ENCODE data around the gene DNAJC5G.
"Not testable (repeated sequence)": the region's sequence is repeated elsewhere in the genome, so short reads cannot be mapped to it uniquely, and the experiment has no call there.

Gene DNAJC5G

DNA sequence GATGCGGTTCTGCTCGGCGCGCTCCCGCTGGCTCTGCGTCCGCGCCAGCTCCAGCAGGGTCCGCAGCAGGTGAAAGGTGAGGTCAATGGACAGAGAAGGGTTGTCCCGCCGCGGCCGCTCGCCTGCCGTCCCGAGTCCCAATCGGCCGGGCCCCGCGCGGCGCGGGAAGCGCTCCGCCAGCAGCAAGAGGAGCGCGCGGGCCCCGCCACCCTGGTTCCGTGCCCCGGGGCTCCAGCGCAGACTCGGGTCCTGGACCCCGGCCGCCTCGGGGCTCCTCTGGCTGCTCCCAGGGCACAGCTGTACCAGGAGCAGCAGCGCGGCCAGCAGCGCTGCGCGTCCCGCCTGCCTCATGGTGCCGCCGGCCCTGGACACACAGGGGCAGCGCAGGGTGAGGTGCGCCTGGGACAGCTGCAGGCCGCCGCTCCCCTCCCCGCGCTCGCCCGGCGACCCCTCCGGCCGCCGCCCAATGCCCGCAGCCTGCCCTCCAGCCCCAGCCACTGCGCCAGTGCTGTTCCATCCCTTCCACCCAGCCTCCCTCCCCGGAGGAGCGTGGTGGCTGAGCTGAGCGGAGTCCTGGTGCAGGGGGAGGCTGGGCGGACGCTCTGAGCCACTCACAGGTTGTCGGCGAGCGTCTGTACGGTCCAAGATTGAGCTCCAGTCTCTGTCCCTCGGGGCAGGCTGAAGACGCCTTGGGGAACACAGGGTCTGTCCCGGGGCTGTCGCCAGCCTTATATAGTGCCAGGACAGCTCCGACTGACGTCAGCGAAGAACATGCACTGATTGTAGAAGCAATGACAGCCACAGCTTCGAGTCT lies 32.5 kb downstream of the DNAJC5G start:
- DNase-seq: no peak

- DNase-seq: peak in 1 of 58 donors; percentile 5
These were observed 33.2 kb downstream of the DNAJC5G start, which contains the start of gene UCN for GRCh38 chr2:27308359-27308881. TSS of gene UCN (minus strand) at chr2:27308445. CDS start at chr2:27307895, 550 bp downstream.

GRCh38 chr2:27309651-27310050 lies 34.4 kb downstream of the DNAJC5G start:
- no peak for DNase-seq

DNA sequence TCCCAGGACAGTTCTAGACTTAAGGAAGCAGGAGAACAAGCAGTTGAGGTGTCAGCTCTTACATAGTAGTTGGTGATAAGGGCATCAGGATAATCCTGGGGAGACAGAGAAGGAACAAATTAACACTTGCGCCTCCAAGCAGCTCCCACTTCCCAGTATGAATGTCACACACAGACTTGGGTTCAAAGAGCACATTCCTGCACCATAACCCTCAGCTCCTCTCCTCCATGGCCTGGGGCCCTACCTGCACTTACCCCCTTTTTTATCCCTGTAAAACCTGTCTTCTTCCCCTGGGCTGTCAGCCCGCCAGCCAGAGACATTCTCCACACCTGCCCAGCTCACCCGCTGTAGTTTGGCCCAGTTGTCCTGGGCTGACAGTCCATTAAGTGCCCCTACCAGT lies 36.9 kb downstream of the DNAJC5G start:
- DNase-seq: no peak

DNA sequence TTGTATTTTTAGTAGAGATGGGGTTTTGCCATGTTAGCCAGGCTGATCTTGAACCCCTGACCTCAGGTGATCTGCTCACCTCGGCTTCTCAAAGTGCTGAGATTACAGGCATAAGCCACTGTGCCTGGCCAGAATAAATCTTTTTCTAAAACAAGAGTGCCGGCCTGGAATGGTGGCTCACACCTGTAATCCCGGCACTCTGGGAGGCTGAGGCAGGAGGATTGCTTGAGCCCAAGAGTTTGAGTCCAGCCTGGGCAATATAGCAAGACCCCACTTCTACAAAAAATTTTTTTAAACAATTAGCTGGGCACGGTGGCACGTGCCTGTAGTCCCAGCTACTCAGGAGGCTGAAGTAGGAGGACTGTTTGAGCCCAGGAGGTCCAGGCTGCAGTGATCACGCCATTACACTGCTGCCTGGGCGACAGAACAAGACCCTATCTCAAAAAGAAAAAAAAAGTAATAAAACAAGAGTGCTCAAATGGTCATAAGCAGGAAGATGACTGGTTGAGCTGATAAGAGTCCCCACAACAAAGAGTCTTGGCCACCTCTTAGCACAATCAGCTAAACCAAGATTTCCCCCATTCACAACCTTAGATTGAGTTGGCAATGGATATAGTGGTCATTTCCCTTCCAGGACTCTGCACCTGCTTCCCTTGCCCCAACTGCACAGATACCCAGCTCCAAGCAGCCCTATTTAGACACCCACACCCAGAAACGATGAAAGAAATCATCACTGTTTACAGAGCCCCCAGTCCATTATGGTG lies 38.8 kb downstream of the DNAJC5G start:
- DNase-seq: no peak

DNA sequence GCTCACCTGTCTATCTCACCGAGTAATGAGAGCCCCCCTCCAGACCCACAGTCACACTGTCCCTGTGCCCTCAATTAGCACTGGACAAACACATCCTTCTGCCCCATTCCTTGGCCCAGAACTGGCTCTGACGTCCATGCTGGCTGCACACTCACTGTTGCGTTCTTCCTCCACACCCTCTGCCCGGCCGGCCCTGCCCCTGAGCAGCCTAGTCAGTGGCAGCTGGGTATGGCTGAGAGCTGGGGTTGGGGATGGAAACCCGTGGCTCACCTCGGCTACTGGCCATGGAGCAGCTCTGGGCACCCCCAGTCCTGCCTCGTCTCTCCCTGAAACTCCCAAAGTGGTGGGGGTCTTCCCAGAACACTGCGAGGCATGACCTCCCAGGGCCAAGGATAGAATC lies 39.5 kb downstream of the DNAJC5G start:
- no peak for DNase-seq

DNA sequence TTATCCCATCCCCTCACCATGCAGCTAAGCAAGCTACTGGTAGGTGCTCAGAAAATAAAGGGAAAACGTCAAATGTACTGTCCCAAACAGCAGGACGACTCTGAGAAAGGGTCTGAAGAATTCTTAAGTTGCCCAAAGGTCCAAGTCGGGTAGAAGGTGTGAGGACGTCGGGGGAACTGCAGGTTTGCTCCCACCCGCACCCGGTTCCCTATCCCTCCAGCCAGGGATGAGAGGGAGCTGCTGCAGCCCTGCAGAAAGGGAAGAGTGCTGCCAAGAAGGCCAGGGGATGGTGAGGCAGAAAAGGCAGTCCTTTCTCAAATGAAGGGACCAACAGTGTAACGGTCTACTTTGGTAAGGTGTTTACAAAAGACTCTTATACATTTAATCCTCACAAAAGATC lies 39.9 kb downstream of the DNAJC5G start:
- no peak for DNase-seq

GRCh38 chr2:27316655-27317412 lies 41.6 kb downstream of the DNAJC5G start:
- DNase-seq: peak in 37 of 58 donors; percentile 6 to 82 (median 43)

DNA sequence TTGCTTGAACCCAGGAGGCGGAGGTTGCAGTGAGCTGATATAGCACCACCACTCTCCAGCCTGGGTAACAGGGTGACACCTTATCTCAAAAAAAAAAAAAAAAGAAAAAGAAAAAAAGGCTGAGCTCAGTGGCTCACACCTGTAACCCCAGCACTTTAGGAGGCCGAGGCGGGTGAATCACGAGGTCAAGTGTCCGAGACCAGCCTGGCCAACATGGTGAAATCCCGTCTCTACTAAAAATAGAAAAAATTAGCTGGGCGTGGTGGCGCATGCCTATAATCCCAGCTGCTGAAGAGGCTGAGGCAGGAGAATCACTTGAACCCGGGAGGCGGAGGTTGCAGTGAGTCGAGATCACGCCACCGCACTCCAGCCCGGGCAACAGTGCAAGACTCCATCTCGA lies 44.6 kb downstream of the DNAJC5G start:
- not testable (repeated sequence) for DNase-seq

DNA sequence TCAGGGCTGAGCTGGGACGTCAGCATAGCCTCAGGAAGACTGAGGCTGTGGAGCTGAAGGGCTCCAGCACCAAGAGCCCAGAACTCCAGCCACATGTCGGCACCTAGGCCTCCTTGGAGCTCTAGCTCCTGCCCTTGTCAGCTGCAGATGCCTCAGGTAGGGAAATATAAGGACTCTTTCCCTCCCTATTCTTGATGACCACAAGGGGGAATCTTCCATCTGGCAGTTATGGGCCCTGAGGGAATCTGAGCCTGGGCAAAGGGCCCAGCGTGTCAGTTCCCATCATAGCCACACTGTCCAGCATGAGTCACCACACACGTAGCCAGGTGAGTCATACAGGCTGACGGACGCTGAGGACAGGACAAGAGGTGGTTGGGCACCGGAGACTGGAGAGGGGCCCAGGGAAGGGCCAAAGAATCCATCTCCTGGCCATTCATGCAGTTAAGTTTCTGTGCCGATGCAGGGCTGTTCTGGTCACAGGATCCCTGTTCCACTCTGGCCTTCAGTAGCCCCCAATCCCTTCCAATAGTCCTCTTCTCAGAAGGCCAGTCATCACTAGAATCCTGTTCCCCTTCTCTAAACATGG lies 45.8 kb downstream of the DNAJC5G start:
- peak in 2 of 58 donors; percentile 20 to 28 for DNase-seq

DNA sequence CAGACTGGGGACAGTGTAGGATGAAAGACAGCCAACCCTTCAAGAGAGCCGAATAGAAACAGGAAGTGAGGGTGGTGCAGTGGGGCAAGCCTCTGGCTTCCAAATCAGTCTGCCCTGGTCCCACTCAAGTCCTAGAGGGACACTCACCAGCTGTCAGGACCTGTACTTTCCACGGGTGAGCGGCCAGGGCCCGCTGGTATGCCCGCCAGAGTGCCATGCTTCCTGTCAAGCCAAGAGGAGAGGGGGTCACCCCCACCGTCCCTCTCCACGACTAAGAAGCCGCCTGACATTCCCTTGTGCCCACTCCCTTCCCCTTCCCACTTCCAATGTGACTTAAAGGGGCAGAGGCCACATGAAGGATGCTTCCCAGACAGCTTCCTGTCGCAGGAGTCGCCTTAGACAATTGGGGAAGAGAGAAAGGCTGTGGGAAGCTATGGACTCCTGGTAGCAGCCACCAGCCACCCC lies 47.1 kb downstream of the DNAJC5G start:
- peak in 3 of 58 donors; percentile 36 to 43 (median 41) for DNase-seq

DNA sequence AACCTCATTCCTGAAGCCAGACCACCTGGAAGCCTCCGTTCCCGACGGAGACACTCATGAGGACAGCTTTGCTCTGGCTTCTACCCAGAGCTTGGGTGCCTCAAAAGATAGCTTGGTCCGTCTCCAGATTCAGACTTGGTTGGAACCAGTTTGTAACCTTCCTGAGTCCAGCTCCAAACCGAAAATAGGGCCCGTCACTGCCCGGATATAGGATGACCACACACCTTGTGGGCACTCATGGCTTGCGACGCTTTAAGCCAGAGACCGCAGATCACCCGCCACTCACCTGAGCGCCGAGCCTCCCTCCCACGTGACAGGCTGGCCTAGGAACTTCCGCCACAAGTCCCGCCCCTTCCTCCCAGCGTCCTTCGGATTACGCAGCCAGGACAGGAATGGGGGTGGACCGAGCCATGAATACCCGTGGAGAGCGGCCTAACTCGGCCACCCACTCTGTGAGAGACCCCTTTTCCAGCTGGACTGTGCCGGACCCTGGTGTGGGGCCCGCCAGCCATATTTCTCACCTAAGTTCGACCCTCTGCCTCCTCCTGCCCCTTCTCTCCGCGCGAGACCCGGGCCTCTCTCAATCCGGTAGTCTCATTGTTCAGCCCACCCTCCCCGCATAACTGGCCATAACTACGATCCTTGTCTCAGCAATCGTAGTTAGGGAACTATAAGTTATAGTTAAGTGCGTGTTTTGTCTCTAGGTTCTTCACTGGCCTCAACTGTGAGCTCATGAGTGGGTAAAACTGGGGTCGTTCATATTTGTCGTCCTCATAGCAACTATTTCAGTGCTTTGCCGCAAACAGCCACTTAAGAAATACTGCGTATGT lies 47.7 kb downstream of the DNAJC5G start, which contains the start of gene MPV17:
Gene MPV17, minus strand, starts transcription at position 332 of the 830 bp plus-strand sequence. CDS start 580 bp downstream, outside the sequence.
- DNase-seq: peak; percentile 53 to 95 (median 87)

DNA sequence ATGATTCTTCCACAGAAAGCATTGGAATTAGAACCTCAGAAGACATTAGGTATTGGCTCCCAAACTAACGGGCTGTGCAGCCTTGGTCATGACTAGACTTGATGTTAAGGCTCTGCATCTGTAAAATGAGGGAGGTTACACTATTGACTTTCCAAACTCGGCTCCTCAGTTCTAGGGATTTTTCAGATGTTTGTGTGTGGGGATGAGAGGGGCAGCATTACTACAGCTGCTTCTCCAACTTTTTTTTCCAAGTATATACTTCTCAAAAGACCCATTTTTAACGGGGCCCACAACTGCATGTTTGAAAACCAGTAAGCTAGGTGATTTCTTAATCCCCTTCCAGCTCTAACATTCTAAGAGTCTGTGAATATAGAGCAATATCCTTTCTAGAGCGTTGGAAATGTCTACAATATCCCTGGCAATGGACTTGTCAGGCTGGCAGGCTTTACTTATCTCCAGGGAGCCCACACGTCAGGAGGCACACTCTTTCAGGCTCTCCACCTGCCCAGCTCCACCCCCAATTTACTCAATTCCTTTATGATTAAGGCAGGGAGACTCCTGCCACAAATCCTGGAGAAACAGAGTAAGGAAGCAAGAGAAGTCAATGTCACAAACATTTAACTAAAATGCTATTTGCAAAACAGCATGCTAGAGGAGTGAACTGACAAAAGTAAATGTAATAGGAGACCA lies 48.5 kb downstream of the DNAJC5G start:
- DNase-seq: no peak

DNA sequence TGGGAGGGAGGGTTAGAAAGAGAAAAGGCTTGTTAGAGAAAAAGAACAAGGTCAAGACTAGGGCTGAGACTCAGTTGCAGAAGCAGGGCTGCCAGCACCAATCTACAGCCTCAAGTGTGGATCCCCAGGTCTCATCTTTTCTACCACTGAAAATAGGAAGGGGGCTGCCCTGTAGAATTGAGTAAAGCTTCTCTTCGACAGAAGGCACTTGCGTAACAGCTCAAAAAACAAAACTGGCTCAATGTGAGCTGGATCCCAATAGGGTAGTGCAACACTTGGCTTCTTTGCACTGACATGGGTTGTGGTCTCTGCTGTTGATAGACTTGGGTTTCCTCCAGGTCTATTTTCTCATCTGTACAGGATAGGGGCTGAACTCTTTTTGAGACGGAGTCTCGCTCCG lies 49.5 kb downstream of the DNAJC5G start:
- no peak for DNase-seq

Data from anterior cingulate cortex (tissue), 58 donors.